SK-N-SH treated with all-trans-retinoic acid at 6 μM for 48 hours (cell line): Measurements from ENCODE around the gene RNF213.
"Not testable (repeated sequence)": the region's sequence is repeated elsewhere in the genome, so short reads cannot be mapped to it uniquely, and the experiment has no call there.

Experiments
- ATAC-seq: fragments of 200-7000 bp; cut with Tn5 transposase; 3 replicates; pipeline ENCODE4 v1.9.1; 2020; ENCODE audit warnings: mild to moderate bottlenecking, moderate library complexity
- ARNTL ChIP-seq: fragments of 450-650 bp; formaldehyde crosslinking; IDR thresholded peaks from 2 replicates; pipeline ENCODE4 v1.5.0; 2020; ENCODE audit warnings: low read depth, mild to moderate bottlenecking, moderate library complexity, borderline replicate concordance
- BACH2 ChIP-seq: fragments of 250-450 bp; sonication (Bioruptor Pico); IDR thresholded peaks from 2 replicates; pipeline ENCODE4 v1.9.0; 2021; ENCODE audit warnings: mild to moderate bottlenecking, borderline replicate concordance
- CREB5 ChIP-seq: fragments of 250-450 bp; sonication (Bioruptor Pico); IDR thresholded peaks from 2 replicates; pipeline ENCODE4 v1.5.1; 2020; ENCODE audit warnings: low read depth, mild to moderate bottlenecking, moderate library complexity
- CSDC2 ChIP-seq: fragments of 250-450 bp; sonication (Bioruptor Pico); IDR thresholded peaks from 2 replicates; pipeline ENCODE4 v1.5.0; 2020; ENCODE audit warnings: mild to moderate bottlenecking, moderate library complexity
- CSRNP3 ChIP-seq: fragments of 250-450 bp; sonication (Bioruptor Pico); IDR thresholded peaks from 2 replicates; pipeline ENCODE4 v1.5.1; 2021; ENCODE audit warnings: mild to moderate bottlenecking, moderate library complexity
- ESRRG ChIP-seq: fragments of 250-450 bp; sonication (Bioruptor Pico); IDR thresholded peaks from 2 replicates; pipeline ENCODE4 v1.6.1; 2021; ENCODE audit warnings: mild to moderate bottlenecking
- GLIS3 ChIP-seq: fragments of 250-450 bp; sonication (Bioruptor Pico); IDR thresholded peaks from 2 replicates; pipeline ENCODE4 v1.5.0; 2020; ENCODE audit warnings: mild to moderate bottlenecking, moderate library complexity
- PATZ1 ChIP-seq: fragments of 250-450 bp; sonication (Bioruptor Pico); IDR thresholded peaks from 2 replicates; pipeline ENCODE4 v1.8.0; 2020; ENCODE audit warnings: mild to moderate bottlenecking, moderate library complexity, borderline replicate concordance
- PPARA ChIP-seq: fragments of 250-450 bp; sonication (Bioruptor Pico); IDR thresholded peaks from 2 replicates; pipeline ENCODE4 v1.5.0; 2020; ENCODE audit warnings: mild to moderate bottlenecking, borderline replicate concordance
- RARB ChIP-seq: fragments of 250-450 bp; sonication (Bioruptor Pico); IDR thresholded peaks from 2 replicates; pipeline ENCODE4 v1.8.0; 2021; ENCODE audit warnings: mild to moderate bottlenecking, moderate library complexity
- SNAI2 ChIP-seq: fragments of 250-450 bp; sonication (Bioruptor Pico); IDR thresholded peaks from 2 replicates; pipeline ENCODE4 v1.5.0; 2020; ENCODE audit warnings: mild to moderate bottlenecking, moderate library complexity
- TCF4 ChIP-seq: fragments of 250-450 bp; sonication (Bioruptor Pico); IDR thresholded peaks from 2 replicates; pipeline ENCODE4 v1.8.0; 2021; ENCODE audit warnings: mild to moderate bottlenecking, moderate library complexity, borderline replicate concordance
- TSHZ2 ChIP-seq: fragments of 250-450 bp; sonication (Bioruptor Pico); IDR thresholded peaks from 2 replicates; pipeline ENCODE4 v1.5.0; 2020; ENCODE audit warnings: mild to moderate bottlenecking, moderate library complexity
- ZC3H10 ChIP-seq: fragments of 250-450 bp; sonication (Bioruptor Pico); IDR thresholded peaks from 2 replicates; pipeline ENCODE4 v1.5.1; 2021; ENCODE audit warnings: mild to moderate bottlenecking, moderate library complexity
- ZFP3 ChIP-seq: fragments of 250-450 bp; sonication (Bioruptor Pico); IDR thresholded peaks from 2 replicates; pipeline ENCODE4 v1.5.0; 2020; ENCODE audit warnings: mild to moderate bottlenecking, moderate library complexity
- ZFP30 ChIP-seq: fragments of 450-650 bp; formaldehyde crosslinking; IDR thresholded peaks from 2 replicates; pipeline ENCODE4 v1.5.0; 2022; ENCODE audit warnings: mild to moderate bottlenecking, moderate library complexity
- ZNF565 ChIP-seq: fragments of 450-650 bp; formaldehyde crosslinking; conservative IDR thresholded peaks from 2 replicates; pipeline ENCODE4 v1.5.0; 2020; ENCODE audit warnings: low read depth, mild to moderate bottlenecking, moderate library complexity
- ZNF70 ChIP-seq: fragments of 450-650 bp; formaldehyde crosslinking; IDR thresholded peaks from 2 replicates; pipeline ENCODE4 v1.5.0; 2020; ENCODE audit warnings: mild to moderate bottlenecking, moderate library complexity
- ZNF8 ChIP-seq: fragments of 450-650 bp; formaldehyde crosslinking; IDR thresholded peaks from 2 replicates; pipeline ENCODE4 v1.5.0; 2020; ENCODE audit warnings: mild to moderate bottlenecking, moderate library complexity

RNF213 gene

GRCh38 chr17:80256034-80256350, 4.7 kb upstream of the RNF213 start:
- ATAC-seq, result no peak
- no peak for TF ChIP-seq GLIS3 (CRISPR knock-in tag)
- TF ChIP-seq ARNTL, result no peak
- TF ChIP-seq ZNF70 (CRISPR knock-in tag), result no peak
- TF ChIP-seq BACH2 (CRISPR knock-in tag), result no peak
- TF ChIP-seq SNAI2 (CRISPR knock-in tag), result no peak
- no peak for TF ChIP-seq ZC3H10 (CRISPR knock-in tag)
- no peak for TF ChIP-seq ZNF8 (CRISPR knock-in tag)
- TF ChIP-seq ZNF565 (CRISPR knock-in tag), result no peak
- no peak for TF ChIP-seq TSHZ2 (CRISPR knock-in tag)
- TF ChIP-seq ZFP30, result no peak
- TF ChIP-seq, all 23 proteins: peak for 0

- no peak for ATAC-seq
- TF ChIP-seq SNAI2 (CRISPR knock-in tag), result no peak
- no peak for TF ChIP-seq CSRNP3 (CRISPR knock-in tag)
- no peak for TF ChIP-seq RARB (CRISPR knock-in tag)
- no peak for TF ChIP-seq BACH2 (CRISPR knock-in tag)
- no peak for TF ChIP-seq PATZ1 (CRISPR knock-in tag)
- no peak for TF ChIP-seq GLIS3 (CRISPR knock-in tag)
- TF ChIP-seq ZFP30, result no peak
- no peak for TF ChIP-seq PPARA (CRISPR knock-in tag)
- no peak for TF ChIP-seq ZC3H10 (CRISPR knock-in tag)
- TF ChIP-seq, all 23 proteins: peak for 0
These were observed 2.9 kb upstream of the RNF213 start for GRCh38 chr17:80257716-80258213.

GRCh38 chr17:80258296-80258695, 2.4 kb upstream of the RNF213 start:
- ATAC-seq, result not testable (repeated sequence)

- no peak for TF ChIP-seq CSRNP3 (CRISPR knock-in tag)
- no peak for TF ChIP-seq ZFP30
- no peak for ATAC-seq
These were observed 1.1 kb upstream of the RNF213 start for GRCh38 chr17:80259457-80260068.

GRCh38 chr17:80260069-80260535, 550 bp upstream of the RNF213 start:
- peak; percentile 88 for ATAC-seq
- TF ChIP-seq TSHZ2 (CRISPR knock-in tag) (peak; percentile 50; the same call in 1 of the 2 replicates), PATZ1 (CRISPR knock-in tag) (no peak), GLIS3 (CRISPR knock-in tag) (no peak), ESRRG (no peak), CSDC2 (CRISPR knock-in tag) (peak; percentile 84), ZFP3 (CRISPR knock-in tag) (peak; percentile 65; the same call in 1 of the 2 replicates), ARNTL (no peak), TCF4 (CRISPR knock-in tag) (no peak), ZNF70 (CRISPR knock-in tag) (no peak), CREB5 (CRISPR knock-in tag) (no peak), ZC3H10 (CRISPR knock-in tag) (0 out of 2 replicates have a peak, but pooled peaks have one; percentile 28), SNAI2 (CRISPR knock-in tag) (no peak)
